ENCODE measurements around the gene PPEF2.

The PPEF2 gene

GRCh38 chr4:75886104-75886503 is 16.1 kb downstream of the PPEF2 start:
- ChIA-PET POLR2A (ENCODE audit: low non-redundant PET) (no interaction called here), CTCF (interaction anchor here (0.6 kb wide), 1 partner anchor 9 kb away, joined by 3 read pairs; no protein-coding TSS in a partner anchor)
- DNase-seq (ENCODE audit: low spot score), result no peak
- TF ChIP-seq CTCF (conservative IDR thresholded peaks at IDR 0.05; ENCODE audit: low read depth), result no peak
- H3K27ac ChIP-seq, result no peak overlapping the region

GRCh38 chr4:75881476-75881875 is 20.8 kb downstream of the PPEF2 start:
- CTCF ChIA-PET, result no interaction called here
- POLR2A ChIA-PET (ENCODE audit: low non-redundant PET), result no interaction called here
- no peak overlapping the region for H3K27ac ChIP-seq
- no peak for TF ChIP-seq CTCF (conservative IDR thresholded peaks at IDR 0.05; ENCODE audit: low read depth)
- no peak for DNase-seq (ENCODE audit: low spot score)

GRCh38 chr4:75880278-75880677 is 22.0 kb downstream of the PPEF2 start:
- POLR2A ChIA-PET (ENCODE audit: low non-redundant PET), result no interaction called here

GRCh38 chr4:75878246-75878756 is 24.0 kb downstream of the PPEF2 start:
- ChIA-PET POLR2A (ENCODE audit: low non-redundant PET) (no interaction called here), CTCF (no interaction called here)
- H3K27ac ChIP-seq, result no peak overlapping the region
- no peak for DNase-seq (ENCODE audit: low spot score)
- no peak for TF ChIP-seq CTCF (conservative IDR thresholded peaks at IDR 0.05; ENCODE audit: low read depth)

More at GRCh38 chr4:75880278-75880677, 22.0 kb downstream of the PPEF2 start:
- no peak for TF ChIP-seq CTCF (conservative IDR thresholded peaks at IDR 0.05; ENCODE audit: low read depth)
- H3K27ac ChIP-seq, result no peak overlapping the region
- no peak for DNase-seq (ENCODE audit: low spot score)
- CTCF ChIA-PET, result no interaction called here

- ChIA-PET POLR2A (ENCODE audit: low non-redundant PET) (no interaction called here), CTCF (interaction anchor here (0.9 to 1.3 kb wide), 2 partner anchors 18 to 28 kb away, joined by 3 read pairs; no protein-coding TSS in a partner anchor)
- H3K27ac ChIP-seq, result no peak overlapping the region
- no peak for TF ChIP-seq CTCF (conservative IDR thresholded peaks at IDR 0.05; ENCODE audit: low read depth)
- DNase-seq (ENCODE audit: low spot score), result no peak
These were observed 26.0 kb downstream of the PPEF2 start for GRCh38 chr4:75876218-75876617.

- ChIA-PET CTCF (interaction anchor here (0.8 kb wide), 1 partner anchor 126 kb away, joined by 3 read pairs; no protein-coding TSS in a partner anchor), POLR2A (ENCODE audit: low non-redundant PET) (no interaction called here)
- no peak overlapping the region for H3K27ac ChIP-seq
- TF ChIP-seq CTCF (conservative IDR thresholded peaks at IDR 0.05; ENCODE audit: low read depth), result no peak
- DNase-seq (ENCODE audit: low spot score), result no peak
These were observed 33.2 kb downstream of the PPEF2 start for GRCh38 chr4:75869100-75869499.
